GM21515 (cell line): Measurements from ENCODE around the gene TNS1.

Experiments used
- ATAC-seq: cut with Tn5 transposase; IDR thresholded peaks from one replicate; pipeline ENCODE4 v1.9.1; 2021; ENCODE audit not compliant: unreplicated experiment

TNS1 gene

GRCh38 chr2:218015586-218016521, 13.1 kb upstream of the TNS1 start:
- ATAC-seq, result no peak

- ATAC-seq, result no peak
These were observed 12.2 kb upstream of the TNS1 start for GRCh38 chr2:218014706-218015585.

- ATAC-seq, result no peak
These were observed 10.5 kb upstream of the TNS1 start for GRCh38 chr2:218013289-218013688.

- ATAC-seq, result no peak
These were observed 9.5 kb upstream of the TNS1 start for GRCh38 chr2:218012284-218012683.

GRCh38 chr2:218011653-218012040, 8.9 kb upstream of the TNS1 start:
- ATAC-seq, result no peak

- no peak for ATAC-seq
These were observed 8.3 kb upstream of the TNS1 start for GRCh38 chr2:218010984-218011652.

- ATAC-seq, result no peak
These were observed 7.6 kb upstream of the TNS1 start for GRCh38 chr2:218010140-218010983.

- ATAC-seq, result no peak
These were observed 7.0 kb upstream of the TNS1 start for GRCh38 chr2:218009765-218010139.

GRCh38 chr2:218009231-218009630, 6.4 kb upstream of the TNS1 start:
- ATAC-seq, result no peak

- ATAC-seq, result no peak
These were observed 5.6 kb upstream of the TNS1 start for GRCh38 chr2:218008060-218009040.

- no peak for ATAC-seq
These were observed 3.9 kb upstream of the TNS1 start for GRCh38 chr2:218006741-218007140.

- ATAC-seq, result no peak
These were observed 2.7 kb upstream of the TNS1 start for GRCh38 chr2:218005486-218005885.

- no peak for ATAC-seq
These were observed 2.2 kb upstream of the TNS1 start for GRCh38 chr2:218005028-218005427.

- no peak for ATAC-seq
These were observed 1.2 kb upstream of the TNS1 start for GRCh38 chr2:218003981-218004419.

GRCh38 chr2:218003281-218003944, 618 bp upstream of the TNS1 start:
- ATAC-seq, result no peak

- no peak for ATAC-seq
These were observed 501 bp downstream of the TNS1 start for GRCh38 chr2:218002143-218002844.

- no peak for ATAC-seq
These were observed 1.2 kb downstream of the TNS1 start for GRCh38 chr2:218001629-218002028.

- no peak for ATAC-seq
These were observed 2.7 kb downstream of the TNS1 start for GRCh38 chr2:218000136-218000535.
